Mesenchymal stem cell (in vitro differentiated cells and primary cell): ENCODE results near the gene ACOX1.

ENCODE experiments used
- DNase-seq: peaks from one replicate; pipeline ENCODE4 v3.0.0-alpha.2; 2013
- H2AFZ ChIP-seq: one replicate; pipeline ENCODE4 v1.6.1; 2013; ENCODE audit warnings: low read depth, mild to moderate bottlenecking, control low read depth, inconsistent platforms, low read length, moderate library complexity
- H2AK5ac ChIP-seq: 2 replicates; pipeline ENCODE4 v1.6.1; 2013; ENCODE audit warnings: low read length, moderate library complexity, mild to moderate bottlenecking, inconsistent platforms; ENCODE audit not compliant: severe bottlenecking
- H2BK120ac ChIP-seq: one replicate; pipeline ENCODE4 v1.6.1; 2013; ENCODE audit warnings: low read depth, mild to moderate bottlenecking, inconsistent platforms, low read length, moderate library complexity
- H2BK12ac ChIP-seq, 2 experiments: one replicate each; pipeline ENCODE4 v1.6.1; 2013; ENCODE audit warnings: inconsistent platforms in 2 of 2, low read length in 2 of 2, mild to moderate bottlenecking in 2 of 2, moderate library complexity in 2 of 2, control low read depth in 1 of 2
- H2BK15ac ChIP-seq: one replicate; pipeline ENCODE4 v1.6.1; 2013; ENCODE audit warnings: mild to moderate bottlenecking, low read depth, inconsistent platforms; ENCODE audit not compliant: poor library complexity, severe bottlenecking
- H2BK5ac ChIP-seq: 2 replicates; pipeline ENCODE4 v1.6.1; 2013; ENCODE audit warnings: low read depth, mild to moderate bottlenecking, low read length, control low read depth, inconsistent platforms; ENCODE audit not compliant: poor library complexity, severe bottlenecking
- H3K14ac ChIP-seq, 2 experiments: one replicate each; pipeline ENCODE4 v1.6.1; 2013; ENCODE audit warnings: inconsistent platforms in 2 of 2, low read length in 2 of 2, control low read depth in 1 of 2, mild to moderate bottlenecking in 1 of 2, moderate library complexity in 1 of 2
- H3K18ac ChIP-seq, 2 experiments: one replicate each; pipeline ENCODE4 v1.6.1; 2013; ENCODE audit warnings: inconsistent platforms in 2 of 2, low read length in 2 of 2, control low read depth in 1 of 2, low read depth in 1 of 2, mild to moderate bottlenecking in 1 of 2
- H3K23ac ChIP-seq, 2 experiments: one replicate each; pipeline ENCODE4 v1.6.1; 2013; ENCODE audit warnings: inconsistent platforms in 2 of 2, low read length in 2 of 2, mild to moderate bottlenecking in 2 of 2, moderate library complexity in 2 of 2, control low read depth in 1 of 2
- H3K27ac ChIP-seq: 2 replicates; pipeline ENCODE4 v1.5.1; 2013; ENCODE audit warnings: mild to moderate bottlenecking, moderate library complexity, low read length, control low read depth, inconsistent platforms; ENCODE audit not compliant: poor library complexity, severe bottlenecking
- H3K27me3 ChIP-seq, 2 experiments: 2 replicates each; pipeline versions ENCODE4 v1.6.1 to v1.7.0; 2013; ENCODE audit warnings: low read length in 2 of 2, mild to moderate bottlenecking in 2 of 2, moderate library complexity in 2 of 2, control low read depth in 1 of 2, inconsistent platforms in 1 of 2; ENCODE audit not compliant: control insufficient read depth in 1 of 2, insufficient read depth in 1 of 2
- H3K36me3 ChIP-seq, 2 experiments: 2 replicates each; pipeline versions ENCODE4 v1.6.1 to v1.7.0; 2013; ENCODE audit warnings: low read length in 2 of 2, control low read depth in 1 of 2, inconsistent platforms in 1 of 2, low read depth in 1 of 2, mild to moderate bottlenecking in 1 of 2; ENCODE audit not compliant: insufficient read depth in 2 of 2, control insufficient read depth in 1 of 2
- H3K4ac ChIP-seq, 2 experiments: one replicate each; pipeline ENCODE4 v1.6.1; 2013; ENCODE audit warnings: inconsistent platforms in 2 of 2, low read length in 2 of 2, mild to moderate bottlenecking in 2 of 2, moderate library complexity in 2 of 2, control low read depth in 1 of 2, low read depth in 1 of 2
- H3K4me1 ChIP-seq: 2 replicates; pipeline ENCODE4 v1.6.1; 2013; ENCODE audit warnings: low read depth, low read length, control low read depth; ENCODE audit not compliant: control insufficient read depth, insufficient read depth
- H3K4me2 ChIP-seq: 2 replicates; pipeline ENCODE4 v1.6.1; 2013; ENCODE audit warnings: low read length, mild to moderate bottlenecking, inconsistent platforms; ENCODE audit not compliant: poor library complexity, severe bottlenecking
- H3K4me3 ChIP-seq, 2 experiments: 2 replicates each; pipeline versions ENCODE4 v1.5.1 to v1.7.0; 2013; ENCODE audit warnings: low read length in 2 of 2, mild to moderate bottlenecking in 2 of 2, control low read depth in 1 of 2, low read depth in 1 of 2; ENCODE audit not compliant: insufficient read depth in 1 of 2
- H3K79me1 ChIP-seq: replicated peaks from 2 replicates; pipeline ENCODE4 v1.6.1; 2013; ENCODE audit warnings: mild to moderate bottlenecking, control low read depth, low read length, inconsistent platforms; ENCODE audit not compliant: poor library complexity, severe bottlenecking
- H3K9ac ChIP-seq: 2 replicates; pipeline ENCODE4 v1.7.0; 2013; ENCODE audit warnings: mild to moderate bottlenecking, low read length, moderate library complexity
- H3K9me3 ChIP-seq: 2 replicates; pipeline ENCODE4 v1.7.0; 2013; ENCODE audit warnings: mild to moderate bottlenecking, low read length; ENCODE audit not compliant: control insufficient read depth
- H4K8ac ChIP-seq: one replicate; pipeline ENCODE4 v1.6.1; 2013; ENCODE audit warnings: inconsistent platforms, mild to moderate bottlenecking, low read length, moderate library complexity
- H4K91ac ChIP-seq: one replicate; pipeline ENCODE4 v1.6.1; 2013; ENCODE audit warnings: mild to moderate bottlenecking, low read length, inconsistent platforms
- WGBS: methylation state at CpG from one replicate; pipeline ENCODE4 v1.1.7; 2013; ENCODE audit warnings: mixed read lengths; 5-methylcytosine and 5-hydroxymethylcytosine counted together

The ACOX1 gene

DNA sequence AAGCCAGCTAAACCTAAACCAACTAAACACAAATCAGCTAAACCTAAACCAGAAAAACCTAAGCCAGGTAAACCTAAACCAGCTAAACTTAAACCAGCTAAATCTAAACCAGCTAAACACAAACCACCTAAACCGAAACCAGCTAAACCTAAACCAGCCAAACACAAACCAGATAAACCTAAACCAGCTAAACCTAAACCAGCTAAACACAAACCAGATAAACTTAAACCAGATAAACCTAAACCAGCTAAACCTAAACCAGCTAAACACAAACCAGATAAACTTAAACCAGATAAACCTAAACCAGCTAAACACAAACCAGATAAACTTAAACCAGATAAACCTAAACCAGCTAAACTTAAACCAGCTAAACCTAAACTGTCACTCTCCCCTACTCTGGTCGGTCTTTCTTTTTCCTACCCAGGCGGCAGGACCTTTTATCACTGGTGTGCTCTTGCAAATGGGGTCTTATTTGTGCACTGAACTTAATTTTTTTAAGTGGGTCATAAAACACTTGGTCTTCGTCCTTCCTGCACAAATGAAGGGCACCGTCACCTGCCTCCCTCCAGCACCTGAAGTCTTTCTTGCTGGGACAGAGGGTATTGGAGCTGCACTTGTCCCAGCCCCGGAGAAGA lies 41.0 kb upstream of the ACOX1 start:
- 69% methylated on average over 6 of the region's 6 CpGs for WGBS
- H2BK12ac ChIP-seq = no peak overlapping the region
- no peak overlapping the region for H3K4me2 ChIP-seq
- DNase-seq = no peak
- H4K91ac ChIP-seq = no peak overlapping the region
- no peak overlapping the region for H2BK5ac ChIP-seq
- no peak overlapping the region for H3K23ac ChIP-seq
- peaks cover 13% of the 10 kb centered on the region for H3K4me1 ChIP-seq
- H3K4me3 ChIP-seq = no peak overlapping the region
- H3K14ac ChIP-seq = no peak overlapping the region
- no peak overlapping the region for H4K8ac ChIP-seq
- no peak overlapping the region for H3K18ac ChIP-seq
- peaks cover 0 to 66% of the 10 kb centered on the region in 2 experiments for H3K27me3 ChIP-seq
- no peak overlapping the region for H2AK5ac ChIP-seq
- H2AFZ ChIP-seq = no peak overlapping the region
- H3K27ac ChIP-seq = no peak overlapping the region
- no peak overlapping the region for H3K4ac ChIP-seq
- no peak overlapping the region for H2BK15ac ChIP-seq
- H3K9ac ChIP-seq = no peak overlapping the region
- no peaks in the 10 kb centered on the region for H3K36me3 ChIP-seq
- no peaks in the 10 kb centered on the region for H3K79me1 ChIP-seq
- no peak overlapping the region for H2BK120ac ChIP-seq
- no peaks in the 10 kb centered on the region for H3K9me3 ChIP-seq

DNA sequence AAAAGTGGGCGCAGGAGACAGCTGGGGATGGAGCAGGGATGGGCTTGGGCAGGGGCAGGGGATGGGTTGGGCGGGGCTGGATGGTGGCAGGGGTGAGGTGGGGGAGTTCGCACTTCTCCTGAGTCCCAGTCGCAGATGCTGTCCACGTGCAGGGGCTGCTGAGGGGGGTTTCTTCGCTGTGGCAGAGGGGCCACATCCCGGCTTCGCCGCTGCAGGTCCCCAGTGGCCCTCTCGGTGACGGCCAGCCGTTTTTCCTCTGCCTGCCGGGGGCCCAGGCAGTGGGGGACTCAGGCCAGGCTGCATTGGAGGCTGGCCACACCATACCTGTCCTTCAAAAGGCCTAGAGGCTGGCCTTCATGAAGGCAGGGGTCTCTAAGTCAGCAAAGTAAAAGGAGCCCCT lies 39.8 kb upstream of the ACOX1 start:
- Histone ChIP-seq H3K23ac (no peak overlapping the region), H2BK15ac (no peak overlapping the region), H4K8ac (no peak overlapping the region), H3K14ac (no peak overlapping the region), H2AFZ (no peak overlapping the region), H3K4ac (no peak overlapping the region), H2BK120ac (no peak overlapping the region), H3K9ac (no peak overlapping the region), H3K4me3 (no peak overlapping the region), H2AK5ac (no peak overlapping the region), H3K9me3 (no peaks in the 10 kb centered on the region), H2BK5ac (no peak overlapping the region), H3K4me2 (no peak overlapping the region), H3K4me1 (peaks cover 18% of the 10 kb centered on the region), H3K79me1 (no peaks in the 10 kb centered on the region), H3K36me3 (no peaks in the 10 kb centered on the region), H3K18ac (no peak overlapping the region), H4K91ac (no peak overlapping the region), H3K27me3 (peaks cover 0 to 69% of the 10 kb centered on the region in 2 experiments), H3K27ac (no peak overlapping the region), H2BK12ac (no peak overlapping the region)
- WGBS = 90% methylated on average over 13 of the region's 13 CpGs
- DNase-seq = no peak

DNA sequence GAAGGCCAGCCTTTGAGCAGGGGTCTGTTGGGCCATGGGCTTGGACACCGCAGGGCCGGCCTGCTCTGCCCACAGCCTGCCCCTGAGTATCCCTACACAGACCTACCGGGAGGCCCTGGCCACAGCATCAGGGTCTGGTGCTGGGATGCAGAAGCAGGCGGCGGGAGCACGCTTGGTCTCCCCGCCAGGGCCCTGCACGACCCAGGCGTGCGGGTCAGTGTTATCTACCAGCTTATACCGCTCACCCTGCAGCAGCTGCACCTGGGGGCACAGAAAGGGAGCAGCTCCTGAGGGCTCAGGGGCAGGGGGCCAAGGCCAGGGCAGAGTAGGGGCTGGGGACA lies 39.3 kb upstream of the ACOX1 start:
- Histone ChIP-seq H3K9me3 (no peaks in the 10 kb centered on the region), H4K8ac (no peak overlapping the region), H3K9ac (no peak overlapping the region), H3K23ac (no peak overlapping the region), H3K4me3 (no peak overlapping the region), H3K14ac (no peak overlapping the region), H3K36me3 (no peaks in the 10 kb centered on the region), H3K4ac (no peak overlapping the region), H3K79me1 (no peaks in the 10 kb centered on the region), H2BK15ac (no peak overlapping the region), H3K4me2 (no peak overlapping the region), H4K91ac (no peak overlapping the region), H2BK5ac (no peak overlapping the region), H3K27me3 (peaks cover 0 to 68% of the 10 kb centered on the region in 2 experiments), H3K27ac (no peak overlapping the region), H2AFZ (no peak overlapping the region), H3K18ac (no peak overlapping the region), H3K4me1 (peaks cover 23% of the 10 kb centered on the region), H2BK12ac (no peak overlapping the region), H2AK5ac (no peak overlapping the region), H2BK120ac (no peak overlapping the region)
- no peak for DNase-seq
- WGBS = 88% methylated on average over 11 of the region's 11 CpGs

DNA sequence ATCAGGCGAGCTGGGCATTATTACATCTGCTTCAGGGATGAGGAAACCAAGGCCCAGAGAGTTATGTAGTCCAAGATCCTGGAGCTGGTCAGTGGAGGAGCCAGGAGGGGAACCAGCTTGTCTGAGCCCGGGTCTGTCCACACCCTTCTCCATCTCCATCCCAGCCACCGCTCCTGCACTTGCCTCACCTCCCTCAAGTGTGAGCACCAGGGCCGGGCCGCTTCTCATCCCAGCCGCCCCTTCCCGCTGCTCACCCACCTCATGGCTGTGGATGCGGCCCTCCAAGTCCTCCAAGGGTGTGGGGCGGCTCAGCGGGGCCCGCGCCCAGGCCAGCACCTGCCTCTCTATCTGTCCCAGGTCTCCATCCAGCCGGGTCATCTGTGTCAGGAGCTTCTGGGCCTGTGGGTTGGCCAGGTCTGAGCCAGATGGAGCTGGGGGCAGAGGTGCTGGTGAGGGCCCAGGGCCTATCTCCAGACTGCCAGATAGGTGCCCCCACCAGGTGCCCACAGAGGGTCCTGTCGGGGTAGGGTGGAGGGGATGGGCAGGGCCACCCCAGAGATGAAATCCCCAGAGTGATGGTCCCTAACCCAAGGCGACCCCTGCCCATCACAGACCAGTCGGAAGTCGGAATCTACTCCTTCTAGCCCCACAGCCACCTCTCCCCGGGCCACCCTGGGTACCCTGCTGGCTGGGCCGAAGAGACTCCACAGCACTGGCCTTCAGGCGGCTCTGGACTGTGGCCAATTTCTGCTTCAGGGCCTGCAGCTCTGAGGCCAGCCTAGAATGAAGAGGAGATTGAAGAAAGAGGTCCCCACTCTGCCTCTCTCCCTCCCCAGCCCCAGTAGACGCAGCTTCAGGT lies 38.7 kb upstream of the ACOX1 start:
- Histone ChIP-seq H2BK120ac (no peak overlapping the region), H3K18ac (no peak overlapping the region), H3K27me3 (peaks cover 0 to 66% of the 10 kb centered on the region in 2 experiments), H2AFZ (no peak overlapping the region), H3K36me3 (no peaks in the 10 kb centered on the region), H3K27ac (no peak overlapping the region), H3K9me3 (no peaks in the 10 kb centered on the region), H3K4ac (no peak overlapping the region), H4K8ac (no peak overlapping the region), H3K23ac (no peak overlapping the region), H2BK12ac (no peak overlapping the region), H3K79me1 (no peaks in the 10 kb centered on the region), H3K4me3 (no peak overlapping the region), H4K91ac (no peak overlapping the region), H3K4me1 (peaks cover 23% of the 10 kb centered on the region), H2AK5ac (no peak overlapping the region), H2BK5ac (no peak overlapping the region), H3K9ac (no peak overlapping the region), H2BK15ac (no peak overlapping the region), H3K4me2 (no peak overlapping the region), H3K14ac (no peak overlapping the region)
- WGBS = 89% methylated on average over 20 of the region's 21 CpGs
- DNase-seq = no peak
